Upper lobe of left lung (tissue), 6 donors: ENCODE measurements around the gene ADAP2. TPM values are rescaled to one million over a fixed set of nuclear protein-coding genes. Genes with fewer than 3 reads are reported as not detected.

ENCODE experiments used
- ATAC-seq, 2 donors: fragments of 200-7000 bp; cut with Tn5 transposase; one replicate each; pipeline ENCODE4 v1.9.1; 2022; ENCODE audit warnings: mild to moderate bottlenecking in 2 of 2, moderate library complexity in 2 of 2; ENCODE audit not compliant: low FRiP score in 2 of 2
- DNase-seq, 2 donors: peaks; one replicate each; pipeline ENCODE4 v3.0.0-alpha.2; 2019 to 2020
- H3K27ac ChIP-seq, 4 donors: fragments of 200-600 bp; sonication (generic); one replicate each; pipeline ENCODE4 v1.5.1; 2016 to 2019
- H3K27me3 ChIP-seq, 4 donors: fragments of 200-600 bp; sonication (generic); one replicate each; pipeline ENCODE4 v1.5.1; 2017 to 2019
- H3K36me3 ChIP-seq, 4 donors: fragments of 200-600 bp; sonication (generic); one replicate each; pipeline ENCODE4 v1.5.1; 2016 to 2019
- H3K4me1 ChIP-seq, 4 donors: fragments of 200-600 bp; sonication (generic); one replicate each; pipeline ENCODE4 v1.5.1; 2018 to 2019
- H3K4me3 ChIP-seq, 4 donors: fragments of 200-600 bp; sonication (generic); one replicate each; pipeline ENCODE4 v1.5.1; 2017 to 2019; ENCODE audit warnings: mild to moderate bottlenecking in 2 of 4, moderate library complexity in 1 of 4
- H3K9me3 ChIP-seq, 4 donors: fragments of 200-600 bp; sonication (generic); one replicate each; pipeline ENCODE4 v1.5.1; 2018 to 2019
- EP300 ChIP-seq, 4 donors: sonication (generic); formaldehyde crosslinking; IDR thresholded peaks; one replicate each; pipeline ENCODE4 v1.5.1; 2017; ENCODE audit warnings: antibody characterized with exemption in 4 of 4, control low read depth in 2 of 4
- POLR2A ChIP-seq, 4 donors: fragments of 450-650 bp; IDR thresholded peaks; one replicate each; pipeline ENCODE4 v1.5.1; 2016 to 2017; ENCODE audit warnings: antibody characterized with exemption in 4 of 4, mild to moderate bottlenecking in 2 of 4
- POLR2AphosphoS5 ChIP-seq, 2 donors: sonication (generic); formaldehyde crosslinking; IDR thresholded peaks; one replicate each; pipeline ENCODE4 v1.5.1; 2017; ENCODE audit warnings: antibody characterized with exemption in 2 of 2
- WGBS, 2 donors: methylation state at CpG; one replicate each; pipeline ENCODE4 v1.1.5; 2017 to 2018; 5-methylcytosine and 5-hydroxymethylcytosine counted together
- total RNA-seq, 6 donors: library from RNA; depleted of rRNA in 4 of 6; stranded (reverse); fragments of >200 nt in 4 of 6; gene quantifications; one replicate each; pipeline versions ENCODE4 v1.1.0 to v1.2.1, GENCODE V29; 2016 to 2021
- TF ChIP-seq, protein P1 (sequence below), 6 experiments: fragments of 450-650 bp in 4 of 6; fragments of 200-600 bp in 2 of 6; sonication (generic) in 2 of 6; IDR thresholded peaks; one replicate each; pipeline ENCODE4 v1.5.1; 2016 to 2019; ENCODE audit warnings: antibody characterized with exemption in 6 of 6
- donor health status: DM: no; HTN: no; CAD: no; lungs with moderate emphysema.
- donor health status: DM: no; HTN: yes; CAD: no; lungs with severe emphysema.

Gene ADAP2
- total RNA-seq, 6 donors from 2014 or later = 15.8 to 54.5 (median 25.2) TPM

DNA sequence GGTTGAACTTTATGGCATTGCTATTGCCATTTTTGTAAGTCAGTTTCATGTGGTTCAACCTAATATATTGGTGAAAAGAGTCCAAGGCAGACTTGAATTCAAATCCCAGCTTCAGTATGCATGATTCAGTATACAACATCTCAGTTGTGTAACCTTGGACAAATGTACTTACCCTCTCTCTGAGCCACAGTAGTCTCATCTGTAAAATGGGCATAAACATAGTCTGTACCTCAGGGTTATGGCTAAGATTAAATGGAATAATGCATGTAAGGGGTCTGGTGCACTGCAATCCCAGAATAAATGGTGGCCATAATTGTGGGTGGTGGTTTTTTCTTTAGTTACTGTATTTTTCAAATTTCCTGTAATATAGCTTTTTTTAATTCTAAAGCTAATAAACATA is 4.7 kb upstream of the ADAP2 start:
- H3K9me3 ChIP-seq = no peaks in the 10 kb centered on the region
- TF ChIP-seq, protein P1, sequence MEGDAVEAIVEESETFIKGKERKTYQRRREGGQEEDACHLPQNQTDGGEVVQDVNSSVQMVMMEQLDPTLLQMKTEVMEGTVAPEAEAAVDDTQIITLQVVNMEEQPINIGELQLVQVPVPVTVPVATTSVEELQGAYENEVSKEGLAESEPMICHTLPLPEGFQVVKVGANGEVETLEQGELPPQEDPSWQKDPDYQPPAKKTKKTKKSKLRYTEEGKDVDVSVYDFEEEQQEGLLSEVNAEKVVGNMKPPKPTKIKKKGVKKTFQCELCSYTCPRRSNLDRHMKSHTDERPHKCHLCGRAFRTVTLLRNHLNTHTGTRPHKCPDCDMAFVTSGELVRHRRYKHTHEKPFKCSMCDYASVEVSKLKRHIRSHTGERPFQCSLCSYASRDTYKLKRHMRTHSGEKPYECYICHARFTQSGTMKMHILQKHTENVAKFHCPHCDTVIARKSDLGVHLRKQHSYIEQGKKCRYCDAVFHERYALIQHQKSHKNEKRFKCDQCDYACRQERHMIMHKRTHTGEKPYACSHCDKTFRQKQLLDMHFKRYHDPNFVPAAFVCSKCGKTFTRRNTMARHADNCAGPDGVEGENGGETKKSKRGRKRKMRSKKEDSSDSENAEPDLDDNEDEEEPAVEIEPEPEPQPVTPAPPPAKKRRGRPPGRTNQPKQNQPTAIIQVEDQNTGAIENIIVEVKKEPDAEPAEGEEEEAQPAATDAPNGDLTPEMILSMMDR (IDR thresholded peaks at IDR 0.05) = no peak
- no peak for TF ChIP-seq EP300 (IDR thresholded peaks at IDR 0.05)
- TF ChIP-seq POLR2A (IDR thresholded peaks at IDR 0.05) = no peak
- TF ChIP-seq POLR2AphosphoS5 (IDR thresholded peaks at IDR 0.05) = no peak
- H3K36me3 ChIP-seq = no peaks in the 10 kb centered on the region
- ATAC-seq = no peak
- no peak for DNase-seq
- peaks cover 0 to 5% (median 2%) of the 10 kb centered on the region in 4 donors for H3K27me3 ChIP-seq
- no peak overlapping the region for H3K27ac ChIP-seq
- peaks cover 1 to 12% (median 8%) of the 10 kb centered on the region in 4 donors for H3K4me1 ChIP-seq
- H3K4me3 ChIP-seq = no peak overlapping the region

DNA sequence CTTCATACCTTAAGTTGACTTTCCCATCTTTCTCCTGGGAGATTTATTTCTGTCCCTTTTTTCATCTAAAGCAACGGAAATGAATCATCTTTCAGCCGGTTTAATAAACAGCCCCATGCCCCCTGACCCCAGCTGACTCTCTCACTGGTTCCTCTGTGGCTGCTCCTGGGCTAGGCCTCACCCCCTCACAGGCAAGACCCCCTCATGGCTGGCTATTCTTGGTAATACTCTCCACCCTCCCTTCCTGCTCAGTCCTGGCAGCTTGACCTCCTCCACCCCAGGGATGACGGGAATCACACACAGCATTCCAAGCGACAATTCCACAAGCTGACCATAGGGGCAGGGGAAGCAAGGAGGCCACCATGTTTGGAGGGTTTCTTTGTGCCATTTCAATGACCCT is 1.5 kb upstream of the ADAP2 start:
- Histone ChIP-seq H3K4me1 (peaks cover 9 to 23% (median 17%) of the 10 kb centered on the region in 4 donors), H3K9me3 (no peaks in the 10 kb centered on the region), H3K27me3 (peaks cover 0 to 12% (median 6%) of the 10 kb centered on the region in 4 donors), H3K36me3 (no peaks in the 10 kb centered on the region), H3K27ac (peak overlapping the region in 1 of 4 donors; percentile 11), H3K4me3 (no peak overlapping the region)
- ATAC-seq (no peak), DNase-seq (no peak)
- TF ChIP-seq, protein P1 (IDR thresholded peaks at IDR 0.05) = no peak
- WGBS, 2 donors = 62 to 78% methylated on average over 4 of the region's 4 CpGs

DNA sequence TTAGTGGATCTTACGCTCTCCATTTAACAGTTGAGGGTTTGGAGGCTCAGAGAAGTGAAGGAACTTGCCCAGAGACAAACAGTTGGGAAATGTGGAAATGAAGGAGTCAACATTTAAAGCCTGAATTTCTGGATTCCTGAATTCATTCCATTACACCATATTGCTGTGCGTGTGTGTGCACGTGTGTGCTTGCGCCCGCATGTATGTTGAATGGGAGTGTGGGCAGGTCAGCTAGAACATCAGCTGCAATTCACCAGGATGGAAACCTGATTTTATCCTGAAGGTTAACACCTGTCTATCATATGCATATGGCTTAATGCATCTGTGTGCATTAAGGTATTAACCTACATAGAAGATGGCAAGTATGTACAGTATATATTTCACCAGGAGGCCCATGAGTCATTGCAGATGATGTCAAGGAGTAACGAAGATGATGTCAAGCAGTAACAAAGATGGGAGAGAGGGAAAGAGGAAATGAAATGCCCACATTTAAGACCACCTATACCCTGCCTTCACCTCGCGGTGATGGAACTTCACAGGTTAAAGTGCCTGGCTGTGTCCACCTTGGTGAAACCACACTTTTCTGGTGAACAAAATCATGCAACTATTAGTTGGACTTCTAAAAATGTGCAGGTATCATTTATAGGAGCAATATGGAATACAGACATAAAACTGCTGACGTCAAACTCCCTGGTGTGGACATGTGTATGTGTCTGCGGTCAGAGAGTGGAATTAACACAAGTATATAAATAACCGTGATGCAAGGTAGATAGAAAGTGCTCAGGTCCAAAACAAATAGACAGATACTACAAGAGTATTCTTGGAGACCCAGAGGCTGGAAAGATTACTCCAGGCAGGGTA is 832 bp upstream of the ADAP2 start:
- no peaks in the 10 kb centered on the region for H3K36me3 ChIP-seq
- 85 to 86% methylated on average over 11 of the region's 11 CpGs for WGBS, 2 donors
- H3K27me3 ChIP-seq = peaks cover 0 to 12% (median 6%) of the 10 kb centered on the region in 4 donors
- peak overlapping the region in 3 of 4 donors; percentile 63 to 67 (median 63) for H3K4me3 ChIP-seq
- TF ChIP-seq POLR2AphosphoS5 (IDR thresholded peaks at IDR 0.05) (no peak), POLR2A (IDR thresholded peaks at IDR 0.05) (no peak), EP300 (IDR thresholded peaks at IDR 0.05) (no peak)
- TF ChIP-seq, protein P1 (IDR thresholded peaks at IDR 0.05) = no peak
- peak overlapping the region in 1 of 4 donors; percentile 66 for H3K27ac ChIP-seq
- ATAC-seq (no peak), DNase-seq (no peak)
- peaks cover 9 to 23% (median 17%) of the 10 kb centered on the region in 4 donors for H3K4me1 ChIP-seq
- H3K9me3 ChIP-seq = no peaks in the 10 kb centered on the region

DNA sequence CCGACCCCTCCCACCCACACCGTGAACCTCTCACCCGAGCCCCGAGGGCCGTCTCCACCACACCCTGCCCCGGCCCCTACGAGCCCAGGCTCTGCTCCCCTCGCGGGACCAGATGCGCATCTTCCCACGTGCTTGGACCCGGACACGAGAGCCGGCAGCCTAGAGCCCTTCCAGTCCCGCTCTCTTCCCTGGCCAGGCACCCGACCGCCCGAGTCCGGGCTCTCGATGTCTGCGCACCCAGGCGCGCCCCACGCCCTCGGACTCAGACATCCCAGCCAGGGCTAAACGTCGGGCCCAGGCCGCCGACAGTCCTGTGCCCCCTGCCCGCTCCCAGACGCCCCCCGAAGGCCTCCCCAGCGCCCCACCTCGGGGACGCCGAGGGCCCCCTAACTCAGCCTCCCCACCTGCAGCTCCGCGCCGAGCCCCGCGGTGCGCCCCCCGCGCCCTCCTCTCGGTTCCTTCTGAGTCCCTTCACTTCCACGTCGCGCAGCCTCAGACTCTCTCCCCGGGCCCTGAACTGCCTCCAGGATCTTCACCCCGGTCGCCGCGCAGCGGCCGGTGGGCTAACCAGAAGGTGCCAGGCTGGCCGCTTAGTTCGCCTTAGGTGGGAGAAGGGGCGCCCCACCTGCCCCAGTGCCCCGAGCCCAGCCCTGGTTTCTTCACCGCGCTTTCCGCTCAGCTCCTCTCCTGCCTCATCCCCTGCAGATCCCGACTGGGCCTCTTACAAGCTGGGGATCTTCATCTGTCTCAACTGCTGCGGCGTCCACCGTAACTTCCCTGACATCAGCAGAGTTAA is 688 bp downstream of the ADAP2 start:
- no peak for TF ChIP-seq EP300 (IDR thresholded peaks at IDR 0.05)
- no peak for TF ChIP-seq POLR2A (IDR thresholded peaks at IDR 0.05)
- no peak for TF ChIP-seq POLR2AphosphoS5 (IDR thresholded peaks at IDR 0.05)
- TF ChIP-seq, protein P1 (IDR thresholded peaks at IDR 0.05) = no peak
- Histone ChIP-seq H3K4me1 (peaks cover 9 to 23% (median 17%) of the 10 kb centered on the region in 4 donors), H3K9me3 (no peaks in the 10 kb centered on the region), H3K27me3 (peaks cover 0 to 12% (median 6%) of the 10 kb centered on the region in 4 donors), H3K4me3 (peak overlapping the region; percentile 33 to 67 (median 63)), H3K36me3 (no peaks in the 10 kb centered on the region), H3K27ac (peak overlapping the region; percentile 27 to 82 (median 54))
- DNase-seq = peak in 1 of 2 donors; percentile 89
- peak; percentile 20 to 69 for ATAC-seq
- 6 to 11% methylated on average over 24 to 26 of the region's 66 CpGs for WGBS, 2 donors
